Measurements from ENCODE around the gene CWC27. TPM values are rescaled to one million over a fixed set of nuclear protein-coding genes. Genes with fewer than 3 reads are reported as not detected.

CWC27 gene
- total and polyA plus RNA-seq, 8 donors = 5.8 to 25.7 (median 14.3) TPM; not detected in 1

GRCh38 chr5:64971990-64972389 is 203.3 kb downstream of the CWC27 start:
- intact Hi-C loops (cut with DNase I; ENCODE audit: low total_unique reads) = no loop called here
- TF ChIP-seq POLR2AphosphoS5 (IDR thresholded peaks at IDR 0.05) = no peak
- no peak for TF ChIP-seq EP300 (IDR thresholded peaks at IDR 0.05)
- no peak for TF ChIP-seq POLR2A (IDR thresholded peaks at IDR 0.05)
- TF ChIP-seq, protein P1, sequence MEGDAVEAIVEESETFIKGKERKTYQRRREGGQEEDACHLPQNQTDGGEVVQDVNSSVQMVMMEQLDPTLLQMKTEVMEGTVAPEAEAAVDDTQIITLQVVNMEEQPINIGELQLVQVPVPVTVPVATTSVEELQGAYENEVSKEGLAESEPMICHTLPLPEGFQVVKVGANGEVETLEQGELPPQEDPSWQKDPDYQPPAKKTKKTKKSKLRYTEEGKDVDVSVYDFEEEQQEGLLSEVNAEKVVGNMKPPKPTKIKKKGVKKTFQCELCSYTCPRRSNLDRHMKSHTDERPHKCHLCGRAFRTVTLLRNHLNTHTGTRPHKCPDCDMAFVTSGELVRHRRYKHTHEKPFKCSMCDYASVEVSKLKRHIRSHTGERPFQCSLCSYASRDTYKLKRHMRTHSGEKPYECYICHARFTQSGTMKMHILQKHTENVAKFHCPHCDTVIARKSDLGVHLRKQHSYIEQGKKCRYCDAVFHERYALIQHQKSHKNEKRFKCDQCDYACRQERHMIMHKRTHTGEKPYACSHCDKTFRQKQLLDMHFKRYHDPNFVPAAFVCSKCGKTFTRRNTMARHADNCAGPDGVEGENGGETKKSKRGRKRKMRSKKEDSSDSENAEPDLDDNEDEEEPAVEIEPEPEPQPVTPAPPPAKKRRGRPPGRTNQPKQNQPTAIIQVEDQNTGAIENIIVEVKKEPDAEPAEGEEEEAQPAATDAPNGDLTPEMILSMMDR (IDR thresholded peaks at IDR 0.05) = no peak
- H3K4me1 ChIP-seq = peaks cover 0 to 6% (median 0%) of the 10 kb centered on the region in 4 donors
- H3K9me3 ChIP-seq = no peaks in the 10 kb centered on the region
- no peak for DNase-seq
- no peaks in the 10 kb centered on the region for H3K27me3 ChIP-seq
- H3K4me3 ChIP-seq = no peak overlapping the region
- H3K36me3 ChIP-seq = peaks cover 0 to 11% (median 4%) of the 10 kb centered on the region in 4 donors
- WGBS, 5 donors = 93 to 98% (median 96%) methylated on average over 3 of the region's 3 CpGs
- no peak overlapping the region for H3K27ac ChIP-seq

DNA sequence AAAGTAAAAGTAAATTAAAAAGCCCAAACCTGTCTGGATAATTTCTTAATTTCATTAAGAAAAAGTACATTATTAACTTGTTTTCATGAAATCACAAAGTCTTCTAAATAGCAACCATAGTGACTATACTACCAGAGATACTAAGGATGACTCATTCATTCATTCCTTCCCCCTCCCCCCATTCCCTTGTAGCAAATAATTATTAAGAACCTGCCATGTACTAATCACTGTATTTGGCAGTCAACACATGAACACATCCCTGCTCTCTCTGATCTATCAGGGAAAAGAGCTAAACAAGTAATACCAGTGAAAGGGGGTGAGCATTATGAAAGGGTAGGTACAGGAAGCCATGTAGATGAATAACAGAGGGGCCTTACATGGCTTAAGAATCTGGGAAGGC is 203.9 kb downstream of the CWC27 start:
- Histone ChIP-seq H3K4me1 (peaks cover 0 to 6% (median 0%) of the 10 kb centered on the region in 4 donors), H3K27me3 (no peaks in the 10 kb centered on the region), H3K27ac (no peak overlapping the region), H3K9me3 (no peaks in the 10 kb centered on the region), H3K36me3 (peaks cover 0 to 17% (median 6%) of the 10 kb centered on the region in 4 donors), H3K4me3 (no peak overlapping the region)
- DNase-seq = no peak
- TF ChIP-seq, protein P1 (IDR thresholded peaks at IDR 0.05) = no peak
- TF ChIP-seq POLR2AphosphoS5 (IDR thresholded peaks at IDR 0.05) = no peak
- intact Hi-C loops (cut with DNase I; ENCODE audit: low total_unique reads) = no loop called here

DNA sequence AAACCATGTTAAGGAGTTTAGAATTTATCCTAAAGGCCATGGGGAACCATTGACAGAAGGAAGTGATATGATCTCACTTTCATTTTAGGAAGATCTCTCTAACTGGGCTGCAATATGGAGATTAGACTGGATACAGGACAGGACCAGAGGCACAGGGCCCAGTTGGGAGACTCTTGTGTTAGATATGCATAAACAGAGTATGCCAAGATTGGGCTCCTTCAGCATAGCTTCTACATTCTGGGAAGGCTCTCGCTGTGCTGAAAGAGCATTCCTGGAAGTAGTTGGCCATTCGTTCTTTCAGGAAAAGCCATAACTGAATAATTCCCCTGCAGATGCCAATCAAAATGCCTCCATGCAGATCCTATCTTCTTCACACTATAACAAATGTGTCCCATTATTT is 204.5 kb downstream of the CWC27 start:
- Histone ChIP-seq H3K9me3 (no peaks in the 10 kb centered on the region), H3K27ac (peak overlapping the region in 1 of 5 donors; percentile 25), H3K4me3 (no peak overlapping the region), H3K4me1 (peaks cover 0 to 6% (median 0%) of the 10 kb centered on the region in 4 donors), H3K27me3 (no peaks in the 10 kb centered on the region), H3K36me3 (peaks cover 0 to 23% (median 10%) of the 10 kb centered on the region in 4 donors)
- intact Hi-C loops (cut with DNase I; ENCODE audit: low total_unique reads) = no loop called here
- TF ChIP-seq EP300 (IDR thresholded peaks at IDR 0.05) (no peak), POLR2AphosphoS5 (IDR thresholded peaks at IDR 0.05) (no peak), POLR2A (IDR thresholded peaks at IDR 0.05) (no peak)
- TF ChIP-seq, protein P1 (IDR thresholded peaks at IDR 0.05) = no peak
- DNase-seq = no peak
- WGBS, 5 donors = 54 to 90% (median 87%) methylated on average over 2 of the region's 2 CpGs

DNA sequence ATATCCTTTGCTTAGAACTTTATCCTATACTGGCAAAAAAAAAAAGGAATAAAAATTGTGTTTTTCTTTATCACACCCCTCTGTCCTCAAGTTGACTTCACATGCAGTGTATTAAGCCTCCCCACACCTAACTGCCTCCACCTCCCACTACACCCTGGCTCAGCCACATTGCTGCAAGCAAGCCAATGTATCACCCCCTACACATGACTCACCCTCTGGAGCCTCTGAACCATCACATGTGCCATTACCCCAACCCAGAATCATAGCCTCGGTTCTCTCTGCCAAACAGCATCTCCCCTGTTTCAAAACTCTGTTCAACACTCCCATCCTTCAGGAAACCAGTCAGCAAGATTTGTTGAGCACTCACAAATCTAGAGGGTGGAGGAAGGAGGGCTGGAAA is 209.0 kb downstream of the CWC27 start:
- WGBS, 5 donors = 61 to 94% (median 89%) methylated on average over 1 of the region's 1 CpG
- H3K4me3 ChIP-seq = no peak overlapping the region
- intact Hi-C loops (cut with DNase I; ENCODE audit: low total_unique reads) = no loop called here
- peak in 1 of 2 donors; percentile 21 for DNase-seq
- TF ChIP-seq EP300 (IDR thresholded peaks at IDR 0.05) (no peak), POLR2AphosphoS5 (IDR thresholded peaks at IDR 0.05) (no peak), POLR2A (IDR thresholded peaks at IDR 0.05) (no peak)
- TF ChIP-seq, protein P1 (IDR thresholded peaks at IDR 0.05) = no peak
- no peaks in the 10 kb centered on the region for H3K9me3 ChIP-seq
- H3K27ac ChIP-seq = no peak overlapping the region
- H3K27me3 ChIP-seq = no peaks in the 10 kb centered on the region
- peaks cover 0 to 6% (median 0%) of the 10 kb centered on the region in 4 donors for H3K4me1 ChIP-seq
- peaks cover 0 to 21% (median 7%) of the 10 kb centered on the region in 4 donors for H3K36me3 ChIP-seq

Data from stomach (tissue), 9 donors.